DND-41 (cell line): Measurements from ENCODE around the gene PAM.

Experiments used
- ATAC-seq: fragments of 200-7000 bp; cut with Tn5 transposase; 3 replicates; pipeline ENCODE4 v1.9.1; 2021; ENCODE audit warnings: low read depth; ENCODE audit not compliant: insufficient read depth
- DNase-seq: peaks from one replicate; pipeline ENCODE4 v3.0.0-alpha.2; 2020
- H2AFZ ChIP-seq: 2 replicates; pipeline ENCODE4 v1.6.0; 2012; ENCODE audit warnings: low read depth, low read length
- H3K27ac ChIP-seq: 2 replicates; pipeline ENCODE4 v1.5.1; 2012; ENCODE audit warnings: low read length, inconsistent platforms
- H3K27me3 ChIP-seq: fragments of 200-600 bp; sonication (generic); 2 replicates; pipeline ENCODE4 v1.6.0; 2012; ENCODE audit warnings: low read length, mild to moderate bottlenecking, inconsistent platforms; ENCODE audit not compliant: insufficient read depth, poor library complexity
- H3K36me3 ChIP-seq: 2 replicates; pipeline ENCODE4 v1.5.1; 2012; ENCODE audit warnings: low read length, inconsistent platforms; ENCODE audit not compliant: insufficient read depth
- H3K4me1 ChIP-seq: 2 replicates; pipeline ENCODE4 v1.5.1; 2012; ENCODE audit warnings: mild to moderate bottlenecking, low read length; ENCODE audit not compliant: insufficient read depth
- H3K4me2 ChIP-seq: 2 replicates; pipeline ENCODE4 v1.6.0; 2012; ENCODE audit warnings: mild to moderate bottlenecking, moderate library complexity, low read length, inconsistent platforms; ENCODE audit not compliant: insufficient read depth
- H3K4me3 ChIP-seq, 2 experiments: fragments of 200-600 bp in 1 of 2; shearing (Covaris generic) in 1 of 2; 2 replicates each; pipeline ENCODE4 v1.5.1; 2012 to 2016; ENCODE audit warnings: inconsistent platforms in 2 of 2, low read length in 2 of 2, mild to moderate bottlenecking in 2 of 2, low read depth in 1 of 2, moderate library complexity in 1 of 2
- H3K79me2 ChIP-seq: 2 replicates; pipeline ENCODE4 v1.6.0; 2012; ENCODE audit warnings: low read length, inconsistent platforms; ENCODE audit not compliant: insufficient read depth
- H3K9ac ChIP-seq: 2 replicates; pipeline ENCODE4 v1.6.0; 2012; ENCODE audit warnings: low read depth, mild to moderate bottlenecking, inconsistent platforms, low read length, moderate library complexity
- H3K9me3 ChIP-seq: 2 replicates; pipeline ENCODE4 v1.5.1; 2012; ENCODE audit warnings: low read length, moderate library complexity, mild to moderate bottlenecking, inconsistent platforms; ENCODE audit not compliant: insufficient read depth, severe bottlenecking
- H4K20me1 ChIP-seq: 2 replicates; pipeline ENCODE4 v1.6.0; 2012; ENCODE audit warnings: low read length; ENCODE audit not compliant: insufficient read depth
- EZH2 ChIP-seq: IDR thresholded peaks from 3 replicates; pipeline ENCODE4 v1.6.1; 2012; ENCODE audit warnings: borderline replicate concordance, low read depth, mild to moderate bottlenecking, moderate library complexity, low read length, inconsistent platforms; ENCODE audit not compliant: severe bottlenecking
- TF ChIP-seq, protein P1 (sequence below): IDR thresholded peaks from 2 replicates; pipeline ENCODE4 v1.5.1; 2012; ENCODE audit warnings: borderline replicate concordance, low read length, moderate library complexity, mild to moderate bottlenecking; ENCODE audit not compliant: poor library complexity, severe bottlenecking; ENCODE audit errors: extremely low read depth

PAM gene

DNA sequence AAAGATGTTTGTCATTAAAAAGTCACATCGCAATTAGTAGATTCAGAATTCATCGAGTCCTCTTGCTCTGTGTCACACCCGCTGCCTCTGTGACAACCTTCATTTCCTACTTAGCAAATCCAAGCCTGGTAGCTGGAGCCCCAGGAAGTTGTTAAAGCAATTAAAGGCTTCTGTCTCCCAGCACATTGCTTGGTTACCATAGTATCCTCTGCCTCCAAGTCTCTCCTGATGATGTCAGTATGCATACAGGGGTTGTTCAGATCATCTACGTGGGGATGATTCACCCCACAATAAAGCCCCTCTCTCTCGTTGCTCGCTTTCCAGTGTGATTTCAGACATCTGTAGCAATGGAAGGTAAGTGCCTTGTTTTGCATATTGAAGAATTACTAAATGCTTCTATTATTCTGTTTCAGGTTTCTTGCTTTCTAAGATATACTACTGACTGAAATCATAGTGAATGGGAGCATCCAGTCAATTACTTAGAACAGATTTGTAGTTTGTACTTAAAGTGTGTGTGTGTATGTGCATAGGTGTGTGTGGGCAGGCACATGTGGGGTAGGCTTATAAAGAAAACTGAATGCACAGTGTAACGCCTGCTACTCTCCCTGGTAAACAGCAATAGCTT, 52.9 kb downstream of the PAM start:
- H3K9me3 ChIP-seq: no peaks in the 10 kb centered on the region
- ATAC-seq (peak; percentile 88), DNase-seq (peak; percentile 27)
- H3K27me3 ChIP-seq: no peaks in the 10 kb centered on the region
- peaks cover 14% of the 10 kb centered on the region for H3K4me1 ChIP-seq
- H3K4me2 ChIP-seq: no peak overlapping the region
- H3K36me3 ChIP-seq: no peaks in the 10 kb centered on the region
- no peak overlapping the region for H3K4me3 ChIP-seq
- no peak for TF ChIP-seq EZH2
- TF ChIP-seq, protein P1, sequence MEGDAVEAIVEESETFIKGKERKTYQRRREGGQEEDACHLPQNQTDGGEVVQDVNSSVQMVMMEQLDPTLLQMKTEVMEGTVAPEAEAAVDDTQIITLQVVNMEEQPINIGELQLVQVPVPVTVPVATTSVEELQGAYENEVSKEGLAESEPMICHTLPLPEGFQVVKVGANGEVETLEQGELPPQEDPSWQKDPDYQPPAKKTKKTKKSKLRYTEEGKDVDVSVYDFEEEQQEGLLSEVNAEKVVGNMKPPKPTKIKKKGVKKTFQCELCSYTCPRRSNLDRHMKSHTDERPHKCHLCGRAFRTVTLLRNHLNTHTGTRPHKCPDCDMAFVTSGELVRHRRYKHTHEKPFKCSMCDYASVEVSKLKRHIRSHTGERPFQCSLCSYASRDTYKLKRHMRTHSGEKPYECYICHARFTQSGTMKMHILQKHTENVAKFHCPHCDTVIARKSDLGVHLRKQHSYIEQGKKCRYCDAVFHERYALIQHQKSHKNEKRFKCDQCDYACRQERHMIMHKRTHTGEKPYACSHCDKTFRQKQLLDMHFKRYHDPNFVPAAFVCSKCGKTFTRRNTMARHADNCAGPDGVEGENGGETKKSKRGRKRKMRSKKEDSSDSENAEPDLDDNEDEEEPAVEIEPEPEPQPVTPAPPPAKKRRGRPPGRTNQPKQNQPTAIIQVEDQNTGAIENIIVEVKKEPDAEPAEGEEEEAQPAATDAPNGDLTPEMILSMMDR: peak; percentile 10
- no peaks in the 10 kb centered on the region for H4K20me1 ChIP-seq
- no peak overlapping the region for H3K27ac ChIP-seq
- no peaks in the 10 kb centered on the region for H3K79me2 ChIP-seq
- no peak overlapping the region for H2AFZ ChIP-seq
- no peak overlapping the region for H3K9ac ChIP-seq

DNA sequence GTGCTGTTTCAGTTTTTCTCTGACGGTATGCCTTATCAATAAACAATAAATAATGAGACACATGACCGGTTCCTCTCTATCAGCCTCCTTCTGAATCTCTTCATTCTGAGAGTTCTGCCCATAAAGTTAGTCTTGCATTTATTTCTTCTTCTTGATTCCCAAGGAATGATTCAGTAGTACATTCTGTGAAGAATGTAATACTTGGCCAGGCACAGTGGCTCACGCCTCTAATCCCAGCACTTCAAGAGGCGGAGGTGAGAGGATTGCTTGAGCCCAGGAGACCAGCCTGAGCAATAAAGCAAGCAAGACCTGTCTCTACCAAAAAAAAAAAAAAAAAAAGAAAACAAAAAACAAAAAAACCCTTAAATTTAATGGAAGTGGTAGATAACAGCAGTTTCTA, 53.9 kb downstream of the PAM start:
- Histone ChIP-seq H2AFZ (no peak overlapping the region), H3K9ac (no peak overlapping the region), H4K20me1 (no peaks in the 10 kb centered on the region), H3K4me2 (no peak overlapping the region), H3K79me2 (no peaks in the 10 kb centered on the region), H3K27ac (no peak overlapping the region), H3K9me3 (no peaks in the 10 kb centered on the region), H3K4me3 (no peak overlapping the region), H3K4me1 (peaks cover 12% of the 10 kb centered on the region), H3K36me3 (no peaks in the 10 kb centered on the region), H3K27me3 (no peaks in the 10 kb centered on the region)
- DNase-seq: no peak
- ATAC-seq: no peak
- no peak for TF ChIP-seq EZH2
- TF ChIP-seq, protein P1: no peak

DNA sequence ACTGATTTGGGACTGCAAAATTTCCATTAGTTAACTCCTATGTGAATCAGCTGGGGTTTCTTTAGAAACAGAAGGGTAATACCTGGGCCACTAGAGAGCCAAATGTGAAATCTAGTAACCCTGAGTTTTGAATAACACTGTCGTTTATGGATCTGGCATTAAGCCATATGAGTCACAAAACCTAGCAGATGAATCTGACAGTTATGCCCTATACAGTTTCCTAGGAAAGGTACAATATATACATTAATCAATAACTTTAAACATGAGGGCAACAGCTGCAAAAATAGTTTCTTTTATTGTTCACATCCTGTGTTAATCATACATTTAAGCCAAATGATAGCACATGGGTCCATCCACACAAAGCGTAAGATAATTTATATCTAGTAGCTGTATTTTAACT, 56.9 kb downstream of the PAM start:
- Histone ChIP-seq H3K9ac (no peak overlapping the region), H3K36me3 (no peaks in the 10 kb centered on the region), H3K79me2 (0 out of 2 replicates have a peak, but pooled peaks cover 2% of the 10 kb centered on the region), H3K4me3 (no peak overlapping the region), H3K27ac (no peak overlapping the region), H3K4me2 (no peak overlapping the region), H2AFZ (no peak overlapping the region), H4K20me1 (no peaks in the 10 kb centered on the region), H3K4me1 (peaks cover 38% of the 10 kb centered on the region), H3K27me3 (no peaks in the 10 kb centered on the region), H3K9me3 (no peaks in the 10 kb centered on the region)
- ATAC-seq (no peak), DNase-seq (no peak)
- no peak for TF ChIP-seq EZH2

DNA sequence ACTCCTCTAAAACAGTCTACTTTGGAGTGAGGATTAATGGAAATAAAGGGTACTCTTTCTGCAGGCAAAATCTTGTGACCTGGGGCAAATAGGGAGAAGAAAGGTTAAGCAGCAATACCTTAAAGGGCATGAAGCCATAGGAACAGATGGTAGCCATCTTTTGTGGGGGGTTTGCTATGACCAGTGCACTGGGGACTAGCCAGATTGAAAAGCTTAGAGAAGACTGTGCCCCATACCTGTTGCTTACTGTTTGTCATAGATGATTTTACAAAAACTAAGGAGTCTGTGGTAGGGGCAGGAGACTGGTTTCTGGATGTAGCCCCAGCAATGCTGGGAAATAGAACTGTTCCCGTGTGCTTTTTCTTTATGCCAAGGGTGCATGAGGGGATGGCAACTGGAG, 58.6 kb downstream of the PAM start:
- Histone ChIP-seq H4K20me1 (no peaks in the 10 kb centered on the region), H3K9me3 (no peaks in the 10 kb centered on the region), H3K36me3 (no peaks in the 10 kb centered on the region), H3K27me3 (no peaks in the 10 kb centered on the region), H3K79me2 (0 out of 2 replicates have a peak, but pooled peaks cover 2% of the 10 kb centered on the region), H2AFZ (no peak overlapping the region), H3K27ac (no peak overlapping the region), H3K9ac (no peak overlapping the region), H3K4me1 (peaks cover 29% of the 10 kb centered on the region), H3K4me3 (no peak overlapping the region), H3K4me2 (no peak overlapping the region)
- DNase-seq: no peak
- no peak for ATAC-seq
- no peak for TF ChIP-seq EZH2
- TF ChIP-seq, protein P1: no peak
